Sigmoid colon (tissue), 7 donors: Measurements from ENCODE around the gene DRC3. TPM values are rescaled to one million over a fixed set of nuclear protein-coding genes. Genes with fewer than 3 reads are reported as not detected.

Experiments
- DNase-seq: peaks from one replicate; pipeline ENCODE4 v3.0.0-alpha.2; 2019
- H3K27ac ChIP-seq, 4 donors: fragments of 200-600 bp; sonication (generic); one replicate each; pipeline ENCODE4 v1.5.1; 2016 to 2019; ENCODE audit warnings: mild to moderate bottlenecking in 1 of 4
- H3K27me3 ChIP-seq, 3 donors: fragments of 200-600 bp; sonication (generic); one replicate each; pipeline ENCODE4 v1.5.1; 2019; ENCODE audit warnings: mild to moderate bottlenecking in 1 of 3
- H3K36me3 ChIP-seq, 4 donors: fragments of 200-600 bp; sonication (generic); one replicate each; pipeline ENCODE4 v1.5.1; 2016 to 2019
- H3K4me1 ChIP-seq, 4 donors: fragments of 200-600 bp; sonication (generic); one replicate each; pipeline ENCODE4 v1.5.1; 2017 to 2019
- H3K4me3 ChIP-seq, 4 donors: fragments of 200-600 bp; sonication (generic); one replicate each; pipeline ENCODE4 v1.5.1; 2017 to 2019; ENCODE audit warnings: mild to moderate bottlenecking in 2 of 4, moderate library complexity in 1 of 4
- H3K9me3 ChIP-seq, 4 donors: fragments of 200-600 bp in 3 of 4; sonication (generic) in 3 of 4; one replicate each; pipeline versions ENCODE4 v1.5.1 to v1.6.1; 2013 to 2019
- CTCF ChIP-seq, 4 experiments: fragments of 450-650 bp in 3 of 4; fragments of 200-600 bp in 1 of 4; IDR thresholded peaks; one replicate each; pipeline ENCODE4 v1.5.1; 2016 to 2019; ENCODE audit warnings: antibody characterized with exemption in 4 of 4, mild to moderate bottlenecking in 3 of 4, moderate library complexity in 2 of 4
- EP300 ChIP-seq, 4 donors: sonication (generic); formaldehyde crosslinking; IDR thresholded peaks; one replicate each; pipeline ENCODE4 v1.6.1; 2017; ENCODE audit warnings: antibody characterized with exemption in 4 of 4
- POLR2A ChIP-seq, 2 donors: fragments of 450-650 bp; IDR thresholded peaks; one replicate each; pipeline ENCODE4 v1.6.1; 2016; ENCODE audit warnings: antibody characterized with exemption in 2 of 2, mild to moderate bottlenecking in 2 of 2, moderate library complexity in 2 of 2
- POLR2AphosphoS5 ChIP-seq, 4 donors: sonication (generic); formaldehyde crosslinking; IDR thresholded peaks; one replicate each; pipeline ENCODE4 v1.6.1; 2017; ENCODE audit warnings: antibody characterized with exemption in 4 of 4
- WGBS, 2 donors: extraction: QIAGEN DNeasy Blood & Tissue Kit; methylation state at CpG; one replicate each; pipeline ENCODE4 v1.1.7; 2013; 5-methylcytosine and 5-hydroxymethylcytosine counted together
- intact Hi-C: fragments of 100-400 bp; cut with DNase I; formaldehyde crosslinking; loops from one replicate; pipeline ENCODE4 v1.15.1; 2023
- polyA plus RNA-seq, 3 donors: library from polyadenylated mRNA; stranded (reverse); fragments of 200-250 nt; gene quantifications; one replicate each; pipeline ENCODE4 v1.2.3, GENCODE V29; 2013
- total RNA-seq, 4 donors: library from RNA; depleted of rRNA; stranded (reverse); fragments of >200 nt; gene quantifications; one replicate each; pipeline ENCODE4 v1.1.0, GENCODE V29; 2016
- donor health status: healthy with polysubstance abuse.
- donor health status: Bipolar disorder and iron deficiency.
- donor health status: healthy.

DRC3 gene
- total and polyA plus RNA-seq, 7 donors, result 0.36 to 6.1 (median 1.6) TPM; not detected in 2

GRCh38 chr17:17981330-17981729, 8.7 kb downstream of the DRC3 start:
- H3K9me3 ChIP-seq, result no peaks in the 10 kb centered on the region
- no peaks in the 10 kb centered on the region for H3K4me1 ChIP-seq
- H3K27me3 ChIP-seq, result no peaks in the 10 kb centered on the region
- no peak for DNase-seq
- TF ChIP-seq POLR2A (IDR thresholded peaks at IDR 0.05) (no peak), CTCF (IDR thresholded peaks at IDR 0.05) (no peak), POLR2AphosphoS5 (IDR thresholded peaks at IDR 0.05) (no peak), EP300 (IDR thresholded peaks at IDR 0.05) (no peak)
- H3K36me3 ChIP-seq, result no peaks in the 10 kb centered on the region
- H3K4me3 ChIP-seq, result no peak overlapping the region
- 84 to 93% methylated on average over 9 of the region's 9 CpGs for WGBS, 2 donors
- intact Hi-C loops, result no loop called here
- H3K27ac ChIP-seq, result no peak overlapping the region

- Histone ChIP-seq H3K27ac (no peak overlapping the region), H3K36me3 (no peaks in the 10 kb centered on the region), H3K27me3 (no peaks in the 10 kb centered on the region), H3K4me3 (no peak overlapping the region), H3K9me3 (no peaks in the 10 kb centered on the region), H3K4me1 (no peaks in the 10 kb centered on the region)
- no peak for DNase-seq
- 88 to 93% methylated on average over 9 of the region's 9 CpGs for WGBS, 2 donors
- TF ChIP-seq POLR2AphosphoS5 (IDR thresholded peaks at IDR 0.05), result no peak
- intact Hi-C loops, result no loop called here
Observed at GRCh38 chr17:17982801-17983200, 10.1 kb downstream of the DRC3 start.

GRCh38 chr17:17983376-17983775, 10.7 kb downstream of the DRC3 start:
- peaks cover 0 to 5% (median 0%) of the 10 kb centered on the region in 4 donors for H3K36me3 ChIP-seq
- no peaks in the 10 kb centered on the region for H3K27me3 ChIP-seq
- DNase-seq, result no peak
- no peak overlapping the region for H3K27ac ChIP-seq
- H3K4me3 ChIP-seq, result no peak overlapping the region
- H3K4me1 ChIP-seq, result no peaks in the 10 kb centered on the region
- no peak for TF ChIP-seq EP300 (IDR thresholded peaks at IDR 0.05)
- no peak for TF ChIP-seq POLR2A (IDR thresholded peaks at IDR 0.05)
- TF ChIP-seq POLR2AphosphoS5 (IDR thresholded peaks at IDR 0.05), result no peak
- no peak for TF ChIP-seq CTCF (IDR thresholded peaks at IDR 0.05)
- no peaks in the 10 kb centered on the region for H3K9me3 ChIP-seq
- 50 to 83% methylated on average over 6 of the region's 6 CpGs for WGBS, 2 donors
- intact Hi-C loops, result no loop called here

- Histone ChIP-seq H3K4me3 (no peak overlapping the region), H3K4me1 (no peaks in the 10 kb centered on the region), H3K27me3 (no peaks in the 10 kb centered on the region), H3K27ac (no peak overlapping the region), H3K36me3 (peaks cover 0 to 9% (median 0%) of the 10 kb centered on the region in 4 donors), H3K9me3 (no peaks in the 10 kb centered on the region)
- DNase-seq, result no peak
- TF ChIP-seq POLR2AphosphoS5 (IDR thresholded peaks at IDR 0.05), result no peak
- no peak for TF ChIP-seq EP300 (IDR thresholded peaks at IDR 0.05)
- TF ChIP-seq CTCF (IDR thresholded peaks at IDR 0.05), result no peak
- TF ChIP-seq POLR2A (IDR thresholded peaks at IDR 0.05), result no peak
- intact Hi-C loops, result no loop called here
- 87 to 93% methylated on average over 6 of the region's 6 CpGs for WGBS, 2 donors
Observed at GRCh38 chr17:17983776-17984175, 11.1 kb downstream of the DRC3 start.

GRCh38 chr17:17985153-17985552, 12.5 kb downstream of the DRC3 start:
- Histone ChIP-seq H3K4me1 (no peaks in the 10 kb centered on the region), H3K36me3 (peaks cover 0 to 10% (median 0%) of the 10 kb centered on the region in 4 donors), H3K9me3 (no peaks in the 10 kb centered on the region), H3K27ac (no peak overlapping the region), H3K4me3 (no peak overlapping the region), H3K27me3 (no peaks in the 10 kb centered on the region)
- WGBS, 2 donors, result 81 to 86% methylated on average over 2 of the region's 2 CpGs
- TF ChIP-seq POLR2A (IDR thresholded peaks at IDR 0.05), result no peak
- no peak for TF ChIP-seq CTCF (IDR thresholded peaks at IDR 0.05)
- no peak for TF ChIP-seq EP300 (IDR thresholded peaks at IDR 0.05)
- no peak for TF ChIP-seq POLR2AphosphoS5 (IDR thresholded peaks at IDR 0.05)
- no peak for DNase-seq
- intact Hi-C loops, result no loop called here
